ENCODE measurements around the gene TUBB6. TPM values are rescaled to one million over a fixed set of nuclear protein-coding genes. Genes with fewer than 3 reads are reported as not detected.

Gene TUBB6
- total RNA-seq, 1 donor, result 312 TPM

- H3K4me3 ChIP-seq (ENCODE audit: insufficient read depth, low read length), result no peak overlapping the region
- H4K20me1 ChIP-seq (ENCODE audit: insufficient read depth, low read length), result peaks cover 44% of the 10 kb centered on the region
- H3K36me3 ChIP-seq (ENCODE audit: insufficient read depth, low read length), result peaks cover 6% of the 10 kb centered on the region
- no peak overlapping the region for H3K4me2 ChIP-seq (ENCODE audit: insufficient read depth, low read length)
- no peaks in the 10 kb centered on the region for H3K27me3 ChIP-seq (ENCODE audit: insufficient read depth, low read length)
- peaks cover 17% of the 10 kb centered on the region for H3K4me1 ChIP-seq (ENCODE audit: insufficient read depth, low read length)
- no peak for TF ChIP-seq CTCF (IDR thresholded peaks at IDR 0.05; ENCODE audit: extremely low read depth, low read depth, low read length)
- H3K27ac ChIP-seq (ENCODE audit: low read depth, low read length), result no peak overlapping the region
- H2AFZ ChIP-seq (ENCODE audit: low read length), result no peak overlapping the region
- peak; percentile 21 for DNase-seq (ENCODE audit: insufficient read length, low spot score, missing footprints)
- H3K79me2 ChIP-seq (ENCODE audit: insufficient read depth, low read length), result peaks cover 75% of the 10 kb centered on the region
- no peaks in the 10 kb centered on the region for H3K9me3 ChIP-seq (ENCODE audit: low read depth, low read length)
Measured at GRCh38 chr18:12373771-12374116, 65.7 kb downstream of the TUBB6 start.

GRCh38 chr18:12374401-12374800, 66.4 kb downstream of the TUBB6 start:
- no peak overlapping the region for H3K4me3 ChIP-seq (ENCODE audit: insufficient read depth, low read length)
- no peak overlapping the region for H3K4me2 ChIP-seq (ENCODE audit: insufficient read depth, low read length)
- no peaks in the 10 kb centered on the region for H3K27me3 ChIP-seq (ENCODE audit: insufficient read depth, low read length)
- no peak for TF ChIP-seq CTCF (IDR thresholded peaks at IDR 0.05; ENCODE audit: extremely low read depth, low read depth, low read length)
- no peak overlapping the region for H3K27ac ChIP-seq (ENCODE audit: low read depth, low read length)
- peaks cover 17% of the 10 kb centered on the region for H3K4me1 ChIP-seq (ENCODE audit: insufficient read depth, low read length)
- peaks cover 68% of the 10 kb centered on the region for H3K79me2 ChIP-seq (ENCODE audit: insufficient read depth, low read length)
- H3K9me3 ChIP-seq (ENCODE audit: low read depth, low read length), result no peaks in the 10 kb centered on the region
- H4K20me1 ChIP-seq (ENCODE audit: insufficient read depth, low read length), result peaks cover 44% of the 10 kb centered on the region
- no peaks in the 10 kb centered on the region for H3K36me3 ChIP-seq (ENCODE audit: insufficient read depth, low read length)
- peak; percentile 27 for DNase-seq (ENCODE audit: insufficient read length, low spot score, missing footprints)
- no peak overlapping the region for H2AFZ ChIP-seq (ENCODE audit: low read length)

Small RNA genes within 50 kb of the gene (small RNA-seq; reads per million reads assigned to genes)
- not detected for gene RNU6-170P

Other genes with a start within 250 kb of the TUBB6 start
- not detected in 2 replicates for gene ANKRD62, start 214.4 kb upstream of the TUBB6 start, total RNA-seq
- not detected in 2 replicates for gene CIDEA, start 53.9 kb upstream of the TUBB6 start, total RNA-seq
- gene AFG3L2, start 69.0 kb downstream of the TUBB6 start, total RNA-seq, result 61.9 and 65.5 TPM in 2 replicates
- 4.4 and 5.8 TPM in 2 replicates for gene PRELID3A, start 99.7 kb downstream of the TUBB6 start, total RNA-seq

All from osteoblast (primary cell).